Caco-2 (cell line): ENCODE measurements around the gene RNF217. TPM values are rescaled to one million over a fixed set of nuclear protein-coding genes. Genes with fewer than 3 reads are reported as not detected.
A peak's percentile ranks its signal among the peaks of the same experiment; 100 is the strongest.

Experiments used
- BruUV-seq: library from RNA; stranded (reverse); fragments of 400-500 nt; replicated peaks from 2 replicates; lab custom pipeline; 2021; lab: Mats Ljungman, UMichigan
- CTCF ChIA-PET: fragments of 300-600 bp; sonication (Branson Sonifier 250); formaldehyde crosslinking; loops from one replicate; lab custom pipeline; 2022; ENCODE audit warnings: antibody characterized with exemption; lab: Charles Lee
- POLR2A ChIA-PET: fragments of 300-600 bp; sonication (Branson Sonifier 250); formaldehyde crosslinking; loops from one replicate; lab custom pipeline; 2022; ENCODE audit warnings: antibody characterized with exemption; lab: Charles Lee
- DNase-seq, 2 experiments: peaks; one replicate each; pipeline versions ENCODE4 v3.0.0 to v3.0.0-alpha.2; 2020 to 2022
- H3K27me3 ChIP-seq: replicated peaks from 2 replicates; pipeline ENCODE4 v1.6.0; 2011; ENCODE audit warnings: low read length; ENCODE audit not compliant: control insufficient read depth, insufficient read depth
- H3K36me3 ChIP-seq: 2 replicates; pipeline ENCODE4 v1.5.1; 2011; ENCODE audit warnings: low read length; ENCODE audit not compliant: control insufficient read depth, insufficient read depth
- H3K4me1 ChIP-seq: fragments of 250-450 bp; sonication (Bioruptor Pico); 2 replicates; pipeline ENCODE4 v1.5.1; 2020; ENCODE audit warnings: mild to moderate bottlenecking
- H3K4me3 ChIP-seq: 2 replicates; pipeline ENCODE4 v1.5.1; 2011; ENCODE audit warnings: low read depth, mild to moderate bottlenecking, control low read depth, low read length
- H3K9me3 ChIP-seq: fragments of 250-450 bp; sonication (Bioruptor Pico); 2 replicates; pipeline ENCODE4 v1.5.1; 2020; ENCODE audit warnings: mild to moderate bottlenecking, moderate library complexity
- H3K27ac Mint-ChIP-seq: one replicate; pipeline ENCODE4 v1.8.0; 2022; ENCODE audit warnings: mixed read lengths; ENCODE audit not compliant: unreplicated experiment
- H3K27me3 Mint-ChIP-seq: one replicate; pipeline ENCODE4 v1.8.0; 2022; ENCODE audit warnings: mixed read lengths; ENCODE audit not compliant: insufficient read depth, unreplicated experiment
- H3K36me3 Mint-ChIP-seq: one replicate; pipeline ENCODE4 v1.8.0; 2022; ENCODE audit warnings: mild to moderate bottlenecking, mixed read lengths; ENCODE audit not compliant: insufficient read depth, unreplicated experiment
- H3K4me1 Mint-ChIP-seq: one replicate; pipeline ENCODE4 v1.8.0; 2022; ENCODE audit warnings: low read depth, mixed read lengths; ENCODE audit not compliant: unreplicated experiment
- H3K4me3 Mint-ChIP-seq: one replicate; pipeline ENCODE4 v1.8.0; 2022; ENCODE audit warnings: mild to moderate bottlenecking, moderate library complexity, mixed read lengths; ENCODE audit not compliant: unreplicated experiment
- H3K9me3 Mint-ChIP-seq: one replicate; pipeline ENCODE4 v1.8.0; 2022; ENCODE audit warnings: mixed read lengths; ENCODE audit not compliant: unreplicated experiment
- CTCF ChIP-seq, 2 experiments: fragments of 200-600 bp in 1 of 2; IDR thresholded peaks; 1 replicate in 1 of 2; 2 replicates in 1 of 2; pipeline versions ENCODE4 v1.5.1 to v1.8.0; 2011 to 2022; ENCODE audit warnings: antibody characterized with exemption in 1 of 2, control low read depth in 1 of 2, inconsistent platforms in 1 of 2, low read depth in 1 of 2, low read length in 1 of 2, mild to moderate bottlenecking in 1 of 2, moderate library complexity in 1 of 2; ENCODE audit not compliant: insufficient read depth in 1 of 2, severe bottlenecking in 1 of 2, unreplicated experiment in 1 of 2
- intact Hi-C: fragments of 100-400 bp; cut with micrococcal nuclease; formaldehyde crosslinking; loops from one replicate; pipeline ENCODE4 v1.10.0; 2022; ENCODE audit not compliant: unreplicated experiment
- total RNA-seq: library from RNA; stranded (reverse); gene quantifications from 2 replicates; pipeline ENCODE4 v1.2.3, GENCODE V29; 2022

Gene RNF217
- total RNA-seq, 1 experiment from 2014 or later = 0.09 TPM

GRCh38 chr6:125099211-125100073 is 137.2 kb downstream of the RNF217 start:
- 0 out of 2 replicates have a peak, but pooled peaks cover 4% of the 10 kb centered on the region for H3K9me3 ChIP-seq
- H3K4me3 Mint-ChIP-seq = peak overlapping the region; percentile 68
- H3K27me3 Mint-ChIP-seq = peaks cover 12% of the 10 kb centered on the region
- no peaks in the 10 kb centered on the region for H3K27me3 ChIP-seq
- no TSS peak for BruUV-seq
- DNase-seq = peak; percentile 46 to 48
- ChIA-PET POLR2A (no interaction called here), CTCF (no interaction called here)
- no peak for TF ChIP-seq CTCF (IDR thresholded peaks at IDR 0.05; ENCODE audit: insufficient read depth in 1 of 2, low read depth in 1 of 2, low read length in 1 of 2, severe bottlenecking in 1 of 2, unreplicated experiment in 1 of 2)
- peak overlapping the region; percentile 37 for H3K4me3 ChIP-seq
- no peaks in the 10 kb centered on the region for H3K36me3 ChIP-seq
- peaks cover 15% of the 10 kb centered on the region for H3K4me1 ChIP-seq
- no peaks in the 10 kb centered on the region for H3K4me1 Mint-ChIP-seq
- intact Hi-C loops = no loop called here
- H3K36me3 Mint-ChIP-seq = no peaks in the 10 kb centered on the region
- H3K9me3 Mint-ChIP-seq = no peaks in the 10 kb centered on the region
- no peak overlapping the region for H3K27ac Mint-ChIP-seq

GRCh38 chr6:125100074-125100652 is 137.9 kb downstream of the RNF217 start:
- no peaks in the 10 kb centered on the region for H3K27me3 ChIP-seq
- BruUV-seq = no TSS peak
- H3K4me3 ChIP-seq = peak overlapping the region; percentile 37
- intact Hi-C loops = no loop called here
- Mint-ChIP-seq H3K27ac (no peak overlapping the region), H3K4me1 (no peaks in the 10 kb centered on the region), H3K27me3 (peaks cover 12% of the 10 kb centered on the region), H3K9me3 (no peaks in the 10 kb centered on the region), H3K4me3 (peak overlapping the region; percentile 68), H3K36me3 (no peaks in the 10 kb centered on the region)
- H3K9me3 ChIP-seq = 0 out of 2 replicates have a peak, but pooled peaks cover 4% of the 10 kb centered on the region
- no peak for DNase-seq
- H3K36me3 ChIP-seq = no peaks in the 10 kb centered on the region
- H3K4me1 ChIP-seq = peaks cover 15% of the 10 kb centered on the region
- ChIA-PET POLR2A (no interaction called here), CTCF (no interaction called here)
- TF ChIP-seq CTCF (IDR thresholded peaks at IDR 0.05; ENCODE audit: insufficient read depth in 1 of 2, low read depth in 1 of 2, low read length in 1 of 2, severe bottlenecking in 1 of 2, unreplicated experiment in 1 of 2) = no peak

- no TSS peak for BruUV-seq
- no peak for TF ChIP-seq CTCF (IDR thresholded peaks at IDR 0.05; ENCODE audit: insufficient read depth in 1 of 2, low read depth in 1 of 2, low read length in 1 of 2, severe bottlenecking in 1 of 2, unreplicated experiment in 1 of 2)
- Mint-ChIP-seq H3K27me3 (peaks cover 12% of the 10 kb centered on the region), H3K9me3 (no peaks in the 10 kb centered on the region), H3K27ac (no peak overlapping the region), H3K4me3 (no peak overlapping the region), H3K4me1 (no peaks in the 10 kb centered on the region), H3K36me3 (no peaks in the 10 kb centered on the region)
- Histone ChIP-seq H3K9me3 (0 out of 2 replicates have a peak, but pooled peaks cover 4% of the 10 kb centered on the region), H3K4me1 (peaks cover 15% of the 10 kb centered on the region), H3K27me3 (no peaks in the 10 kb centered on the region), H3K4me3 (no peak overlapping the region), H3K36me3 (no peaks in the 10 kb centered on the region)
- intact Hi-C loops = no loop called here
- ChIA-PET CTCF (no interaction called here), POLR2A (no interaction called here)
- no peak for DNase-seq
These were observed 138.9 kb downstream of the RNF217 start for GRCh38 chr6:125101128-125101527.
